Effector memory CD4-positive, alpha-beta T cell (primary cell): ENCODE measurements around the gene SNRPA.
A peak's percentile ranks its signal among the peaks of the same experiment; 100 is the strongest.
"Not testable (repeated sequence)": the region's sequence is repeated elsewhere in the genome, so short reads cannot be mapped to it uniquely, and the experiment has no call there.

ENCODE experiments used
- DNase-seq, 3 donors: peaks; one replicate each; pipeline ENCODE4 v3.0.0-alpha.2; 2020
- H3K27ac ChIP-seq: 2 replicates; pipeline ENCODE4 v1.7.0; 2013; ENCODE audit warnings: mild to moderate bottlenecking, low read length, moderate library complexity; ENCODE audit not compliant: insufficient read depth, poor library complexity, severe bottlenecking
- H3K27me3 ChIP-seq: replicated peaks from 2 replicates; pipeline ENCODE4 v1.7.0; 2013; ENCODE audit warnings: mild to moderate bottlenecking, low read length; ENCODE audit not compliant: insufficient read depth, control insufficient read depth, poor library complexity, severe bottlenecking
- H3K36me3 ChIP-seq: 2 replicates; pipeline ENCODE4 v1.7.0; 2013; ENCODE audit warnings: mild to moderate bottlenecking, low read length, moderate library complexity; ENCODE audit not compliant: control insufficient read depth, insufficient read depth
- H3K4me1 ChIP-seq: 2 replicates; pipeline ENCODE4 v1.7.0; 2013; ENCODE audit warnings: low read length, mild to moderate bottlenecking; ENCODE audit not compliant: control insufficient read depth, insufficient read depth, poor library complexity, severe bottlenecking
- H3K4me3 ChIP-seq: 2 replicates; pipeline ENCODE4 v1.7.0; 2013; ENCODE audit warnings: low read length, low read depth, mild to moderate bottlenecking; ENCODE audit not compliant: insufficient read depth, poor library complexity, severe bottlenecking
- H3K9me3 ChIP-seq: 2 replicates; pipeline ENCODE4 v1.7.0; 2013; ENCODE audit warnings: mild to moderate bottlenecking, low read length, moderate library complexity; ENCODE audit not compliant: control insufficient read depth

Gene SNRPA

DNA sequence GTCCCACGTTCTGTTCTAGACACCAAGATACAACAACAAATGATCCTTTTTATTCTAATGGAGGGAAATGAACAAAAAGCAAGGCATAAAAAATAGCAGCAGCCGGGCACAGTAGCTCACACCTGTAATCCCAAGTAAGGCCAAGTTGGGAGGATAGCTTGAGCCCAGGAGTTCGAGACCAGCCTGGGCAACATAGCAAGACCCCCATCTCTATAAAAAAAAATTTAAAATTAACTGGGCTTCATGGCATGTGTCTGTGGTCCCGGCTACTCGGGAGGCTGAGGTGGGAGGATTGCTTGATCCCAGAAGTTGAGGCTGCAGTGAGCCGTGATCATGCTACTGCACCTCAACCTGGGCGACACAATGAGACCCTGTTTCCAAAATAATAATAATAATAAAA is 25.4 kb downstream of the SNRPA start:
- Histone ChIP-seq H3K4me3 (no peak overlapping the region), H3K27me3 (no peaks in the 10 kb centered on the region), H3K9me3 (no peaks in the 10 kb centered on the region), H3K4me1 (peaks cover 12% of the 10 kb centered on the region), H3K36me3 (no peaks in the 10 kb centered on the region), H3K27ac (peak overlapping the region; percentile 88)
- DNase-seq, result no peak

DNA sequence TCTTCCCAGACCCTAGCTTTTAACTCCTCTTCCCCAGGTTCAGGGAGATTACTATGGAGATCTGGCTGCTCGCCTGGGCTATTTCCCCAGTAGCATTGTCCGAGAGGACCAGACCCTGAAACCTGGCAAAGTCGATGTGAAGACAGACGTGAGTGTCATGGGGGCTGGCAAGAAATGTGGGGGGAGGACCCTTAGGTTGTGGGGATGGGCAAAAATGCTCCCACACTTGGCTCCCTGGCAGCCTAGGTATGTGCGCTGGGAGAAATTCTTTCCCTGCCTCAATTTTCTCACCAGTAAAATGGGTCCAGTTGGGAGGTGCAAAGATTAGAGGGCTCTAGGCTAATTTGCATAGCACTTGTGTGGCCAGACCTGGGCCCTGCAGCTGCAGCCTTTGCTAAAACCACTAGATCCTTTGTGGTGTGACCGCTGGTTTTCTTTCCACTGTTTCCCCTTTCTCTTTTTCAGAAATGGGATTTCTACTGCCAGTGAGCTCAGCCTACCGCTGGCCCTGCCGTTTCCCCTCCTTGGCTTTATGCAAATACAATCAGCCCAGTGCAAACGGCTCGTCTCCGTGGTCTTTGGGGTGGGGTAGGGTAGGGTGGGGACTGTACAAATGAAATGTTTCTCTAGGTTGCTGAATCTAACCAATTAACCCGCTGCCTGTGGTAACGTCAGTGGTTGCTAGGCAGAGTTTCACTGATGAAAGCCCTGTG is 26.1 kb downstream of the SNRPA start:
- H3K27ac ChIP-seq, result peak overlapping the region; percentile 88
- H3K4me1 ChIP-seq, result peaks cover 12% of the 10 kb centered on the region
- no peaks in the 10 kb centered on the region for H3K36me3 ChIP-seq
- DNase-seq, result peak; percentile 78 to 87 (median 82)
- no peaks in the 10 kb centered on the region for H3K9me3 ChIP-seq
- no peaks in the 10 kb centered on the region for H3K27me3 ChIP-seq
- H3K4me3 ChIP-seq, result peak overlapping the region; percentile 62

DNA sequence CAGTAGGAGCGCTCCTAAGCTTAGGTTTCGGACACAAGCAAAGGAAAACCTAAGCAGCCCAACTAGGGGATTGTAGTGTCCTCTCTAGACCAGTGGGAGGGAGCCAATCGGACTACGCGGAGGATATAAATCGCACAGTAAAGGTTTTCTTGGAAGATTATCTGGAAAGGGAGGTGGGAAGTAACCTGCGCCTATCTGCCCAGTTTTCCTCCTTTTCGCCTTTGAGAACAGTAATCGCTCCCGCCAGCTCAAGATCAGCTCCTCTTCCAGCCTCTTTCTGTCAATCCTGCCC is 26.6 kb downstream of the SNRPA start:
- H3K27me3 ChIP-seq, result no peaks in the 10 kb centered on the region
- no peaks in the 10 kb centered on the region for H3K9me3 ChIP-seq
- peak overlapping the region; percentile 62 for H3K4me3 ChIP-seq
- no peaks in the 10 kb centered on the region for H3K36me3 ChIP-seq
- DNase-seq, result no peak
- H3K4me1 ChIP-seq, result peaks cover 12% of the 10 kb centered on the region
- H3K27ac ChIP-seq, result peak overlapping the region; percentile 88

DNA sequence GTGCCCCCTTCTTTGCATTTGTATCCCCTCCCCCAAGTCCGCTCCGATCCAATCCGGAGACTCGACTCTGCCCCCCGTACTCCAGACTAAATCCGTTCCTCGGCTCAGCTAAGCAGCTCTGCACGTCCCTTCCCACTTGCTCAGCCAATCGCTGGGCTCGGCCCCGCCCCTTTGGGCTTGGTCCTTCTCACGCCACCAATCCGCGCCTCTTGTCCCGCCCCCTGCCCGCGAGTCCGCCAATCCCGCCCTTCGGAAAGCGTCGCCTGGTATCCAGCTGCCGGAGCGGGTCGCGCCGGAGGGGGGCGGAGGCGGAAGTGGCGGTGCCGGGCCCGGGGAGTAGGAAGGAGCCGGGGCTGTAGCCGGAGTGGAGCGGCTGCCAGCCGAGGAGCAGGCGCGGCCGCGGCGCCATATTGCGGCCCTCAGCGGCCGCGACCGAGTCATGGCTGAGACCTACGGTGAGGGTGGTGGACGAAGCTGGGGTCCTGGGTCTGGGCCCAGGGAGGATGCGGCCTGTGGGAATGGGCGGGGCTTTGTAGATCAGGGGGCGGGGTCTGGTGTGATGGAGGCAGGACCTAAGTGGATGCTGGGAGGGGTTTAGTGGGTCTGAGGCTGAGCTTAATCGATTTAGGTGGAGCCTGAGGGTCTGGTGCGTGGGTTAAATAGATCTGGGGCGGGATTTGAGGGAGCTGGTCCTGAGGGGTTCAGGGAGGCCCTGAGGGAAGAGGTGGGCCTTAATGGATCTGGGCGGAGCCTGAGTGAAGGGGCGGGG is 27.1 kb downstream of the SNRPA start, which contains the start of gene RAB4B:
Gene RAB4B (plus strand): TSS at position 311 of the 769 bp plus-strand sequence. CDS start 129 bp downstream, at position 440.
- peak within 1 kb of the TSS; percentile 62 for H3K4me3 ChIP-seq
- no peaks in the 10 kb centered on the region for H3K36me3 ChIP-seq
- no peaks in the 10 kb centered on the region for H3K27me3 ChIP-seq
- H3K9me3 ChIP-seq, result no peaks in the 10 kb centered on the region
- peaks cover 12% of the 10 kb centered on the region for H3K4me1 ChIP-seq
- H3K27ac ChIP-seq, result peak within 1 kb of the TSS; percentile 88
- peak; percentile 99 to 100 (median 100) for DNase-seq

DNA sequence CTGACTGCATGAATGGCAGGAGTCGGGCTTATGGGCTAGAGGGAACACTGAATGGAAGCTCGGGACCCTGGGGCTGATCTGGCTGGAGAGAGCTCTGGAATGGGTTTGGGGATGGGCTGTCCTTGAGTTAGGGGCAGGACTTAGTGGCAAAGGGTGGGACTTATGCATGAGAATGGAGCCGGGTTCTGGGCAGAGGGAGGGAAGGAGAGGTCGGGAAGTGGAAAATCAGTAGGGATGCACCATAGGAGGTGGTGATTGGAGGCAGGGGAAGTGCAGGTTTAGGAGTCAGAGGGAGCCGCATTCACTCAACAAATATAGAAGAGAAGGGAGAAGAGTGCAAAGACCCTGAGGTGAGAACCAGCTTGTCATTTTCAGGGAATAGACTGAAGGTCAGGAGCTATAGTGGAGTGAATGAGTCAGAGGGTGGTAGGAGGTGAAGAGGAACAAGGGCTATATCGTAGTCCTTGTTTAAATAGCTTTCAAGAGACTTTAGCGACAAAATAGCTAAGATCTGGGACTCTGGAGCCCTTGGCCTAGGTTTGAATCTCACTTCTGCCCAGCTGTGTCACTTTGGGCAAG is 27.8 kb downstream of the SNRPA start:
- DNase-seq, result no peak
- peak overlapping the region; percentile 62 for H3K4me3 ChIP-seq

DNA sequence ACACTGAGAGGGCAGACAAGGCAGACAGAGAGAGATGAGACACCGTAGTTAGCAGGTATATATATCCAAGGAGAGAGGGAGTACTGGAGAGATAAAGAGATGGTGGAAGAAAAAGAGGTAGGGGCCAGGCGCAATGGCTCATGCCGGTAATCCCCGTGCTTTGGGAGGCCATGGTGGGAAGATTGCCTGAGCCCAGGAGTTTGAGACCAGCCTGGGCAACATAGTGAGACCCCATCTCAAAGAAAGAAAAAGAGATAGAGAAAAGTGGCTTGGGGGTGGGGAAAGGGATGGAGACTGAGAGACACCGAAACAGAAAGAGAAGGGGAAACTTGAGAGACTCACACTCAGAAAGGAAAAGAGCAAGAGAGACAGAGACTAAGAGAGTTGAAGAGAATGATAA is 29.6 kb downstream of the SNRPA start:
- no peak for DNase-seq
- Histone ChIP-seq H3K9me3 (no peaks in the 10 kb centered on the region), H3K4me3 (no peak overlapping the region), H3K4me1 (peaks cover 12% of the 10 kb centered on the region), H3K27ac (no peak overlapping the region), H3K36me3 (no peaks in the 10 kb centered on the region), H3K27me3 (no peaks in the 10 kb centered on the region)

More for the DNA sequence above, 27.8 kb downstream of the SNRPA start:
- H3K4me1 ChIP-seq, result peaks cover 12% of the 10 kb centered on the region
- H3K27me3 ChIP-seq, result no peaks in the 10 kb centered on the region
- no peaks in the 10 kb centered on the region for H3K9me3 ChIP-seq
- H3K27ac ChIP-seq, result peak overlapping the region; percentile 88
- no peaks in the 10 kb centered on the region for H3K36me3 ChIP-seq

DNA sequence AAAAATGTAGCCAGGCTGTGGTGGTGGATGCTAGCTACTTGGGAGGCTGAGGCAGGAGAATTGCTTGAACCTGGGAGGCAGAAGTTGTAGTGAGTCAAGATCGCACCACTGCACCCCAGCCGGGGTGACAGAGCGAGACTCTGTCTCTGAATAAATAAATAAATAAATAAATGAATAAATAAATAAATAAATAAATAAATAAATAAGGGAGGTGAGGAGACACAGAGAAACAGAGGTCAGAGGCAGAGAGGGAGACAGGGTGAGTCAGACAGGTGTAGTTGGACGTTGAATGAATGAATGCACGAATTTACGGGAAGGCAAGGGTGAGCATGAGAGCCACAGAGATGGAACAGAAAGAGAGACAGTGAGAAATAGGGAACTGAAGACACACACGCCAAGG is 30.1 kb downstream of the SNRPA start:
- no peaks in the 10 kb centered on the region for H3K36me3 ChIP-seq

DNA sequence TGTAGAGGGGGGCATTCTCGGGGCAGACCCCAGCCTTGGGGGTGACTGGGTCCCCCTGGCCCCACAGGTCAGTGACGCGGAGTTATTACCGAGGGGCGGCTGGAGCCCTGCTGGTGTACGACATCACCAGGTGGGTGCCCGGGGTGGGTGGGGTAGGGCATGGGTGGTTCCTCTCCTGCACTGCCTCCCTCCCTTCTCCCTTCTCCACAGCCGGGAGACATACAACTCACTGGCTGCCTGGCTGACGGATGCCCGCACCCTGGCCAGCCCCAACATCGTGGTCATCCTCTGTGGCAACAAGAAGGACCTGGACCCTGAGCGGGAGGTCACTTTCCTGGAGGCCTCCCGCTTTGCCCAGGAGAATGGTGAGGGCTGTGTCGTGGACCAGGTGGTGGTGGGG is 32.7 kb downstream of the SNRPA start:
- Histone ChIP-seq H3K4me3 (no peak overlapping the region), H3K36me3 (peaks cover 5% of the 10 kb centered on the region), H3K27ac (no peak overlapping the region), H3K27me3 (no peaks in the 10 kb centered on the region), H3K9me3 (no peaks in the 10 kb centered on the region), H3K4me1 (peaks cover 5% of the 10 kb centered on the region)
- DNase-seq, result no peak

More for the DNA sequence above, 30.1 kb downstream of the SNRPA start:
- no peak for DNase-seq
- Histone ChIP-seq H3K9me3 (no peaks in the 10 kb centered on the region), H3K27ac (no peak overlapping the region), H3K27me3 (no peaks in the 10 kb centered on the region), H3K4me3 (no peak overlapping the region), H3K4me1 (peaks cover 12% of the 10 kb centered on the region)

DNA sequence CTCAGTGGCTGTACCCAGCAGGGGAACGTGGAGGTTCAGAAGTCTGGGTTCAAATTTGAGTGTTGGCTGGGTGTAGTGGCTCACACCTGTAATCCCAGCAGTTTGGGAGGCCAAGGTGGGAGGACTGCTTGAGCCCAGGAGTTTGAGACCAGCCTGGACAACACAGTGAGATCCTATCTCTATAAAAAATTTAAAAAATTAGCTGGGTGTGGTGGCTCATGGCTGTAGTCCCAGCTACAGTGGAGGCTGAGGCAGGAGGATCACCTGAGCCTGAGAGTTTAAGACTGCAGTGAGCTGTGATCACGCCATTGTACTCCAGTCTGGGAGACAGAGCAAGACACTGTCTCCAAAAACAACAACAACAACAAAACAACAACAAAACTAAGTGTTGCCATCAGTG is 33.1 kb downstream of the SNRPA start:
- H3K4me3 ChIP-seq, DNase-seq, H3K27me3 ChIP-seq, H3K27ac ChIP-seq, H3K36me3 ChIP-seq, H3K9me3 ChIP-seq, H3K4me1 ChIP-seq: not testable (repeated sequence)

DNA sequence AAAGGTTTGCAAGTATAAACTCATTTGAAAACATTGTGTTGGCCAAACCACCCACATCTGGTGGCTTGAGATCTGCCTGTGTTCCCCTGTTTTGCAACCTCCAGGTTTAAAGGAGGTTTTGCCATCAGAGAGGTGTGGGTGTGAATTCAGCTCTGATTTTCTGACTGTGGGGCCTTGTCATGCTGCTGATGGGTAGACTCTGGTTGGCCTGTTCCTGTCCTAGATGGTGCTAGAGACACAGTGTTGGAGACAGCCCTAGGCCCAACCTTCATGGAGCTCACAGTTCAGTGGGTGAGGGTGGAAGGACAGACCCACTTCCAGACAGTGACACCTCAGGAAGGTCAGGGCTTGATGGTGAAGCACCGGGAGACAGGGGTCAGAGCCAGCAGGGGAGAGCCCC is 34.5 kb downstream of the SNRPA start:
- DNase-seq, result no peak
- Histone ChIP-seq H3K27me3 (no peaks in the 10 kb centered on the region), H3K36me3 (peaks cover 11% of the 10 kb centered on the region), H3K27ac (no peak overlapping the region), H3K9me3 (no peaks in the 10 kb centered on the region), H3K4me1 (no peaks in the 10 kb centered on the region), H3K4me3 (no peak overlapping the region)
